HuH-7 (cell line): ENCODE measurements around the gene LYSMD1.

ENCODE experiments used
- DNase-seq: peaks from one replicate; pipeline ENCODE4 v3.0.0; 2011; ENCODE audit warnings: low spot score

The LYSMD1 gene

GRCh38 chr1:151135433-151136385 lies 30.0 kb downstream of the LYSMD1 start:
- no peak for DNase-seq

- no peak for DNase-seq
These were observed 30.7 kb downstream of the LYSMD1 start for GRCh38 chr1:151134991-151135390.

- DNase-seq = no peak
These were observed 31.3 kb downstream of the LYSMD1 start for GRCh38 chr1:151134396-151134795.

- no peak for DNase-seq
These were observed 32.5 kb downstream of the LYSMD1 start for GRCh38 chr1:151133018-151133806.

- DNase-seq = no peak
These were observed 33.2 kb downstream of the LYSMD1 start for GRCh38 chr1:151132335-151133017.

GRCh38 chr1:151131701-151132334 lies 33.9 kb downstream of the LYSMD1 start:
- no peak for DNase-seq

GRCh38 chr1:151130987-151131586 lies 34.6 kb downstream of the LYSMD1 start:
- DNase-seq = no peak

- DNase-seq = no peak
These were observed 36.9 kb downstream of the LYSMD1 start for GRCh38 chr1:151128800-151129199.

- no peak for DNase-seq
These were observed 40.8 kb downstream of the LYSMD1 start for GRCh38 chr1:151124763-151125403.

GRCh38 chr1:151113877-151114276 lies 51.8 kb downstream of the LYSMD1 start:
- DNase-seq = no peak
